ENCODE measurements around the gene ANKFY1. TPM values are rescaled to one million over a fixed set of nuclear protein-coding genes. Genes with fewer than 3 reads are reported as not detected.

Gene ANKFY1
- polyA plus RNA-seq, 1 experiment: 43.5 TPM

GRCh38 chr17:4134721-4135120 is 129.1 kb downstream of the ANKFY1 start:
- Histone ChIP-seq H3K4me3 (ENCODE audit: low read depth, low read length) (no peak overlapping the region), H3K27me3 (ENCODE audit: control insufficient read depth, insufficient read depth, low read length) (no peaks in the 10 kb centered on the region), H3K36me3 (ENCODE audit: control insufficient read depth, insufficient read depth, low read length) (no peaks in the 10 kb centered on the region; the same call in 1 of the 2 replicates)
- no peak for DNase-seq (ENCODE audit: low read depth)
- ChIA-PET CTCF (no interaction called here), POLR2A (no interaction called here)
- TF ChIP-seq, protein P1, sequence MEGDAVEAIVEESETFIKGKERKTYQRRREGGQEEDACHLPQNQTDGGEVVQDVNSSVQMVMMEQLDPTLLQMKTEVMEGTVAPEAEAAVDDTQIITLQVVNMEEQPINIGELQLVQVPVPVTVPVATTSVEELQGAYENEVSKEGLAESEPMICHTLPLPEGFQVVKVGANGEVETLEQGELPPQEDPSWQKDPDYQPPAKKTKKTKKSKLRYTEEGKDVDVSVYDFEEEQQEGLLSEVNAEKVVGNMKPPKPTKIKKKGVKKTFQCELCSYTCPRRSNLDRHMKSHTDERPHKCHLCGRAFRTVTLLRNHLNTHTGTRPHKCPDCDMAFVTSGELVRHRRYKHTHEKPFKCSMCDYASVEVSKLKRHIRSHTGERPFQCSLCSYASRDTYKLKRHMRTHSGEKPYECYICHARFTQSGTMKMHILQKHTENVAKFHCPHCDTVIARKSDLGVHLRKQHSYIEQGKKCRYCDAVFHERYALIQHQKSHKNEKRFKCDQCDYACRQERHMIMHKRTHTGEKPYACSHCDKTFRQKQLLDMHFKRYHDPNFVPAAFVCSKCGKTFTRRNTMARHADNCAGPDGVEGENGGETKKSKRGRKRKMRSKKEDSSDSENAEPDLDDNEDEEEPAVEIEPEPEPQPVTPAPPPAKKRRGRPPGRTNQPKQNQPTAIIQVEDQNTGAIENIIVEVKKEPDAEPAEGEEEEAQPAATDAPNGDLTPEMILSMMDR (IDR thresholded peaks at IDR 0.05; ENCODE audit: insufficient read depth, low read depth, low read length): no peak

- ChIA-PET CTCF (interaction anchor here (0.6 to 1.7 kb wide), 2 partner anchors 11 to 37 kb away, joined by 3 read pairs; no protein-coding TSS in a partner anchor), POLR2A (no interaction called here)
- Histone ChIP-seq H3K36me3 (ENCODE audit: control insufficient read depth, insufficient read depth, low read length) (no peaks in the 10 kb centered on the region; the same call in 1 of the 2 replicates), H3K4me3 (ENCODE audit: low read depth, low read length) (no peak overlapping the region), H3K27me3 (ENCODE audit: control insufficient read depth, insufficient read depth, low read length) (no peaks in the 10 kb centered on the region)
- TF ChIP-seq, protein P1 (IDR thresholded peaks at IDR 0.05; ENCODE audit: insufficient read depth, low read depth, low read length): no peak
- peak; percentile 7 for DNase-seq (ENCODE audit: low read depth)
These were observed 133.1 kb downstream of the ANKFY1 start for GRCh38 chr17:4130715-4131114.

GRCh38 chr17:4127555-4127954 is 136.2 kb downstream of the ANKFY1 start:
- H3K36me3 ChIP-seq (ENCODE audit: control insufficient read depth, insufficient read depth, low read length): peaks cover 1% of the 10 kb centered on the region; the same call in 1 of the 2 replicates
- no peak overlapping the region for H3K4me3 ChIP-seq (ENCODE audit: low read depth, low read length)
- no peak for DNase-seq (ENCODE audit: low read depth)
- POLR2A ChIA-PET: no interaction called here
- H3K27me3 ChIP-seq (ENCODE audit: control insufficient read depth, insufficient read depth, low read length): no peaks in the 10 kb centered on the region
- TF ChIP-seq, protein P1 (IDR thresholded peaks at IDR 0.05; ENCODE audit: insufficient read depth, low read depth, low read length): no peak
- CTCF ChIA-PET: interaction anchor here (1.0 to 1.2 kb wide), 2 partner anchors 9 to 281 kb away, joined by 3 to 4 read pairs; partner anchors contain the start of gene NCBP3

DNA sequence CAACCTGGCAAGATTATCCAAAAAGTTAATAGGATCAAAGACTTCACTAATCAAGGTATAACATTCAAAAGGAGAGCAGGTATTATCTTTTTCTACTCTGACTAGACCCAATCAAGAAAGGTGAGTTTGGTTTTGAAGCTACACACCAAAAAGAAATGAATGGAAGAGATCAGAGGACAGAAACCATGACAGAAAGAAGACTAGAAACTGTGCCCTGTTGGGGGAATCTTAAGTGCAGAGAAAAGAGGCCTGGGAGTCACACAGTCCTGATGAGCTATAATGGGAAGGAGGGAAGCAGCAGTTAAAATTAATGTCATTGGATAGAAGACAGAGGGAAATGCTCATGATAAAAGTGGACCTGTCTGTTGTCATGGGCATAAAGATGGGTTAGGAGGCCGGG is 138.2 kb downstream of the ANKFY1 start:
- Histone ChIP-seq H3K4me3 (ENCODE audit: low read depth, low read length) (no peak overlapping the region), H3K36me3 (ENCODE audit: control insufficient read depth, insufficient read depth, low read length) (peaks cover 5% of the 10 kb centered on the region), H3K27me3 (ENCODE audit: control insufficient read depth, insufficient read depth, low read length) (no peaks in the 10 kb centered on the region)
- DNase-seq (ENCODE audit: low read depth): no peak
- CTCF ChIA-PET: interaction anchor here (0.6 kb wide), 1 partner anchor 181 kb away, joined by 3 read pairs; no protein-coding TSS in a partner anchor
- TF ChIP-seq, protein P1 (IDR thresholded peaks at IDR 0.05; ENCODE audit: insufficient read depth, low read depth, low read length): no peak
- POLR2A ChIA-PET: no interaction called here

- no peaks in the 10 kb centered on the region for H3K27me3 ChIP-seq (ENCODE audit: control insufficient read depth, insufficient read depth, low read length)
- POLR2A ChIA-PET: no interaction called here
These were observed 138.8 kb downstream of the ANKFY1 start for GRCh38 chr17:4124999-4125398.

More at GRCh38 chr17:4124999-4125398, 138.8 kb downstream of the ANKFY1 start:
- TF ChIP-seq, protein P1 (IDR thresholded peaks at IDR 0.05; ENCODE audit: insufficient read depth, low read depth, low read length): no peak
- no peak overlapping the region for H3K4me3 ChIP-seq (ENCODE audit: low read depth, low read length)
- H3K36me3 ChIP-seq (ENCODE audit: control insufficient read depth, insufficient read depth, low read length): peaks cover 5% of the 10 kb centered on the region; the same call in 1 of the 2 replicates
- no peak for DNase-seq (ENCODE audit: low read depth)
- CTCF ChIA-PET: interaction anchor here (0.6 kb wide), 1 partner anchor 181 kb away, joined by 3 read pairs; no protein-coding TSS in a partner anchor
